Pancreas (tissue), 10 donors: ENCODE measurements around the gene SIDT1. TPM values are rescaled to one million over a fixed set of nuclear protein-coding genes. Genes with fewer than 3 reads are reported as not detected.

ENCODE experiments used
- ATAC-seq, 4 donors: fragments of 200-7000 bp; cut with Tn5 transposase; one replicate each; pipeline versions ENCODE4 v1.8.0 to v1.9.1; 2020; ENCODE audit warnings: mild to moderate bottlenecking in 4 of 4, moderate library complexity in 4 of 4
- DNase-seq, 6 donors: peaks; one replicate each; pipeline ENCODE4 v3.0.0-alpha.2; 2020
- FAIRE-seq: peaks from 2 replicates; lab custom pipeline; 2012; peaks lifted over from hg19 to GRCh38; lab: Jason Lieb, UNC
- H3K27ac ChIP-seq, 4 donors: fragments of 200-600 bp; sonication (generic); 1 replicate in 3 of 4; 2 replicates in 1 of 4; pipeline versions ENCODE4 v1.5.0 to v1.8.0; 2020
- H3K27me3 ChIP-seq, 4 donors: fragments of 200-600 bp; one replicate each; pipeline ENCODE4 v1.8.0; 2021
- H3K36me3 ChIP-seq, 3 donors: fragments of 200-600 bp; sonication (generic) in 1 of 3; one replicate each; pipeline versions ENCODE4 v1.5.0 to v1.8.0; 2020 to 2021
- H3K4me1 ChIP-seq, 3 donors: fragments of 200-600 bp; one replicate each; pipeline ENCODE4 v1.8.0; 2021
- H3K4me3 ChIP-seq, 4 donors: fragments of 200-600 bp; sonication (generic) in 2 of 4; one replicate each; pipeline versions ENCODE4 v1.5.0 to v1.8.0; 2020 to 2021
- H3K9me3 ChIP-seq, 4 donors: fragments of 200-600 bp; one replicate each; pipeline ENCODE4 v1.8.0; 2021
- WGBS, 2 donors: extraction: QIAGEN DNeasy Blood & Tissue Kit; methylation state at CpG; one replicate each; pipeline ENCODE4 v1.1.7; 2013; 5-methylcytosine and 5-hydroxymethylcytosine counted together
- intact Hi-C, 3 donors: fragments of 100-400 bp; cut with DNase I; formaldehyde crosslinking; loops; one replicate each; pipeline versions ENCODE4 v1.11.1 to v1.14.2; 2022
- polyA plus RNA-seq, 2 donors: library from polyadenylated mRNA; stranded (reverse); fragments of 200-250 nt; gene quantifications; one replicate each; pipeline ENCODE4 v1.2.3, GENCODE V29; 2013
- total RNA-seq, 6 donors: library from RNA; stranded (reverse); fragmentation: NEBNext Ultra II Directional in 4 of 6; extraction: Animal tissue kit (Norgen Biotek cat#: 25700) in 4 of 6; gene quantifications; one replicate each; pipeline versions ENCODE4 v1.2.1 to v1.2.4, GENCODE V29; 2021 to 2023
- TF ChIP-seq, protein P1 (sequence below), 4 donors: fragments of 200-600 bp; sonication (generic) in 3 of 4; IDR thresholded peaks; one replicate each; pipeline versions ENCODE4 v1.5.0 to v1.8.0; 2021; ENCODE audit warnings: antibody characterized with exemption in 4 of 4
- donor health status: healthy with polysubstance abuse.
- donor health status: DM: no; HTN: no; CAD: no; lungs with moderate emphysema.
- donor health status: DM: no; HTN: no; CAD: no.
- donor health status: control.
- donor health status: control.
- donor health status: Bipolar disorder and iron deficiency.
- donor health status: DM: yes; HTN: yes; CAD: no.
- donor health status: DM: no; HTN: no; CAD: no.
- donor health status: DM: no; HTN: no; CAD: no.
- donor health status: DM: yes; HTN: yes; CAD: no.

The SIDT1 gene
- total and polyA plus RNA-seq, 8 donors: 0.28 to 2.6 (median 1.0) TPM

DNA sequence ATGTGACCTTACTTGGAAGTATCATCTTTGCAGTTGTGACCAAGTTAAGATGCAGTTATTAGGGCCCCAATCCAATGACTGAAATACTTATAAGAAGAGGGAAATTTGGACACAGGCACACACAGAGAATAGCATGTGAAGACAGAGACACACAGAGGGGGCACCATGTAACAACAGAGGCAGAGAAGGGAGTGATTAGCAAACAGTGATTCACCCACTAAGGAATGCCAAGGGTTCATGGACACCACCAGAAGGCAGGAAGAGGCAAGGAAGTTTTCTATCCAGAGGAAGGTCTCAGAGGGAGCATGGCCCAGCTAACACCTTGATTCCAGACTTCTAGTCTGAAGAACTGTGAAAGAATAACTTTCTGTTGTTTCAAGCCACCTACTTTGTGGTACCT is 25.0 kb downstream of the SIDT1 start:
- H3K27ac ChIP-seq: no peak overlapping the region
- no peaks in the 10 kb centered on the region for H3K27me3 ChIP-seq
- DNase-seq (no peak), FAIRE-seq (no peak), ATAC-seq (no peak)
- no peaks in the 10 kb centered on the region for H3K4me1 ChIP-seq
- H3K36me3 ChIP-seq: no peaks in the 10 kb centered on the region
- no peaks in the 10 kb centered on the region for H3K9me3 ChIP-seq
- intact Hi-C loops: no loop called here
- H3K4me3 ChIP-seq: no peak overlapping the region
- TF ChIP-seq, protein P1, sequence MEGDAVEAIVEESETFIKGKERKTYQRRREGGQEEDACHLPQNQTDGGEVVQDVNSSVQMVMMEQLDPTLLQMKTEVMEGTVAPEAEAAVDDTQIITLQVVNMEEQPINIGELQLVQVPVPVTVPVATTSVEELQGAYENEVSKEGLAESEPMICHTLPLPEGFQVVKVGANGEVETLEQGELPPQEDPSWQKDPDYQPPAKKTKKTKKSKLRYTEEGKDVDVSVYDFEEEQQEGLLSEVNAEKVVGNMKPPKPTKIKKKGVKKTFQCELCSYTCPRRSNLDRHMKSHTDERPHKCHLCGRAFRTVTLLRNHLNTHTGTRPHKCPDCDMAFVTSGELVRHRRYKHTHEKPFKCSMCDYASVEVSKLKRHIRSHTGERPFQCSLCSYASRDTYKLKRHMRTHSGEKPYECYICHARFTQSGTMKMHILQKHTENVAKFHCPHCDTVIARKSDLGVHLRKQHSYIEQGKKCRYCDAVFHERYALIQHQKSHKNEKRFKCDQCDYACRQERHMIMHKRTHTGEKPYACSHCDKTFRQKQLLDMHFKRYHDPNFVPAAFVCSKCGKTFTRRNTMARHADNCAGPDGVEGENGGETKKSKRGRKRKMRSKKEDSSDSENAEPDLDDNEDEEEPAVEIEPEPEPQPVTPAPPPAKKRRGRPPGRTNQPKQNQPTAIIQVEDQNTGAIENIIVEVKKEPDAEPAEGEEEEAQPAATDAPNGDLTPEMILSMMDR (IDR thresholded peaks at IDR 0.05): no peak

DNA sequence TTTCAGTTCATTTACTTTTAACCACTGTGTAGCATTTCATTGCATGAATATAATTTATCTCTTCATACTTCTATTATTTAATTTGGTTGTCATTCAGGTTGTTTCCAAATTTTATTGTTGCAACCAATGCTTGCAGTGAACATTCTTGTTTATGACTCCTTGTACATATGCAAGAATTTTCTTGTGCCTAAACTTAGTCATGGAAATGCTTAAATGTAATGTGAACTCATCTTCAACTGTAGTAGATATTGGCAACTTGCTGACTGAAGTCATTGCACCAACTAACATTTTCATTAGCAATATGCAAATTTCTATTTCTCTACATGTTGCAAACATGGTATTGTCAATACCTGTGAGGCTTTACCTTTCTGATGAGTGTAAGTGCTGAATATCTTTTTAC is 26.7 kb downstream of the SIDT1 start:
- Histone ChIP-seq H3K27me3 (no peaks in the 10 kb centered on the region), H3K27ac (no peak overlapping the region), H3K4me3 (no peak overlapping the region), H3K4me1 (no peaks in the 10 kb centered on the region), H3K36me3 (no peaks in the 10 kb centered on the region), H3K9me3 (no peaks in the 10 kb centered on the region)
- DNase-seq (no peak), ATAC-seq (no peak), FAIRE-seq (no peak)
- TF ChIP-seq, protein P1 (IDR thresholded peaks at IDR 0.05): no peak
- intact Hi-C loops: no loop called here

DNA sequence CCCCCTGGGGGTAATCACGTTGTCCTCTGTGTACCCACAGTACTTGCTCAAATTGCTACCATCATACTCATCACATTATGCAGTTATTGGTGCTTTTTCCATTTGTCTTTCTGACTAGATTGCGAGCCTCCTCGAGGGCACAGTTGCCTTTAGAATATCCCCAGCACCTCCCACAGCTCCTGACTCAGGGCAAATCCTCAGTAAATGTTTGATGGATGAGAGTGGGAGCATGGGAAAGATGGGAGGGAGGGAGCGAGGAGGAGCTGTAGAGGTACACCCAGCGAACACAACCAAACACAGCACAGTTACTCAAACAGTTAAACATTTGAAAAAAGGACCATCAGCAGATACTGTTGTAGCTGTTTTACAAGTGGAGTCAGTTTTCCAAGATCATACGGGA is 27.9 kb downstream of the SIDT1 start:
- ATAC-seq (no peak), FAIRE-seq (no peak), DNase-seq (no peak)
- Histone ChIP-seq H3K27ac (no peak overlapping the region), H3K9me3 (no peaks in the 10 kb centered on the region), H3K4me1 (no peaks in the 10 kb centered on the region), H3K27me3 (no peaks in the 10 kb centered on the region), H3K4me3 (no peak overlapping the region), H3K36me3 (no peaks in the 10 kb centered on the region)
- 58 to 71% methylated on average over 6 of the region's 6 CpGs for WGBS, 2 donors
- TF ChIP-seq, protein P1 (IDR thresholded peaks at IDR 0.05): no peak
- intact Hi-C loops: no loop called here

DNA sequence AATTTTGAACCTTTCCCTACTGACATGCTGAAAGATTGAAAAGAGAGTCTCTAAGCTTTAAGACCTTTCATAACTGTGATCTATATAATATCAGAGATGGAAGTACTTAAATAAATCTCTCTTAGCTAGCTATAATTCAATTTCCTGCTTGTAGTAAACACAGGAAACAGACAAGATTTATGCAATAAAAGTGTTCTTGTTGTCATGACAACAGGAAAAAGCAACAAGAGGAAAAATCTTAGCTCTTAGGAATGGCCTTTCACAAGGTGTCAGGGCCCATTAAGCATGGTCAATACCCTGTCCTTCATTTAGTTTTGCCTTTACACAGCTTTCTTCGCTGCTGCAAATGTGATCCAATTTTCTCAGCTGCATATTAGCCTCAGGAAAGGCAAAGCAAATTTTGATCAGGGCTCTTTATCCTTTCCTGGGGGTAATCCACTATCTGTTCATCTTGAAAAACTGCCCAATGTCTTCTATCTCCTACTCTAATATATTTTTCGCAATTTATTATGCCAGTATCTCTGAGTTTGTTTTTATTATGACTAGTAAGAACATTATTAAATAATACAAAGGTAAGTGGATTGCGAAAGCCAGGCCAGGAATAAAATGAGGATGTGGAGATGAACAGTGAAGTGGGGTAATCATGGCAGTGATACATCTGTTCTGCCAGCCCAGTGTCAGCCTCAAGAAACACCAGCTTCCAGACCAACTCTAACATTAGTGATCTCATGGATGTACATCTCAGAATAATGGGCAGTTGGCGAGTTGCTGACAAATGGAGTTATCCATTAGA is 28.7 kb downstream of the SIDT1 start:
- DNase-seq: no peak
- no peaks in the 10 kb centered on the region for H3K36me3 ChIP-seq
- intact Hi-C loops: no loop called here
- WGBS, 2 donors: 81 to 87% methylated on average over 4 of the region's 4 CpGs
- H3K4me3 ChIP-seq: no peak overlapping the region
- no peak overlapping the region for H3K27ac ChIP-seq
- TF ChIP-seq, protein P1 (IDR thresholded peaks at IDR 0.05): no peak
- no peak for ATAC-seq
- no peaks in the 10 kb centered on the region for H3K9me3 ChIP-seq
- no peaks in the 10 kb centered on the region for H3K27me3 ChIP-seq
- no peaks in the 10 kb centered on the region for H3K4me1 ChIP-seq
- FAIRE-seq: no peak

DNA sequence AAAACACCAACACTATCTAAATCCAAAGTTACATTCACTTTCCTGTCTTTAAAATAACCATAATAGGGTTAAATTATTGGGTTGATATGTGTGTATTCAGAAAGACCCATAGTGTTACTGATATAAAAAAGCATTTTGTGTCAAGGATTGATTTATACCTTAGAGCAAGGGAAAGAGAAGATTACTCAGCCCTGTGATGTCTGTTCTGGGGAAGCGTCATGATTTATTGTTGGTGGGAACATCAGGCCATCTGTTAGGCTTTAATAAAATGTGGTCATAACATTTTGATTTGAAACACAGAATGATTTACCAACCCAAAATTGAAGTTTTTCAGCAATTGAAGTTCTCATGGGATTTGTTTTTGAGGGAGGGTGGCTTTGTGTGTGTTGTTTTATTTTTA is 33.2 kb downstream of the SIDT1 start:
- no peaks in the 10 kb centered on the region for H3K36me3 ChIP-seq
- no peak overlapping the region for H3K4me3 ChIP-seq
- FAIRE-seq (no peak), DNase-seq (no peak), ATAC-seq (no peak)
- no peaks in the 10 kb centered on the region for H3K4me1 ChIP-seq
- H3K9me3 ChIP-seq: no peaks in the 10 kb centered on the region
- H3K27ac ChIP-seq: no peak overlapping the region
- TF ChIP-seq, protein P1 (IDR thresholded peaks at IDR 0.05): no peak
- intact Hi-C loops: no loop called here
- H3K27me3 ChIP-seq: no peaks in the 10 kb centered on the region
- 82 to 88% methylated on average over 1 of the region's 1 CpG for WGBS, 2 donors
